Effector memory CD4-positive, alpha-beta T cell (primary cell): ENCODE results near the gene TRIP6.

Source experiments
- DNase-seq, 3 donors: peaks; one replicate each; pipeline ENCODE4 v3.0.0-alpha.2; 2020
- H3K27ac ChIP-seq: 2 replicates; pipeline ENCODE4 v1.7.0; 2013; ENCODE audit warnings: mild to moderate bottlenecking, low read length, moderate library complexity; ENCODE audit not compliant: insufficient read depth, poor library complexity, severe bottlenecking
- H3K27me3 ChIP-seq: replicated peaks from 2 replicates; pipeline ENCODE4 v1.7.0; 2013; ENCODE audit warnings: mild to moderate bottlenecking, low read length; ENCODE audit not compliant: insufficient read depth, control insufficient read depth, poor library complexity, severe bottlenecking
- H3K36me3 ChIP-seq: 2 replicates; pipeline ENCODE4 v1.7.0; 2013; ENCODE audit warnings: mild to moderate bottlenecking, low read length, moderate library complexity; ENCODE audit not compliant: control insufficient read depth, insufficient read depth
- H3K4me1 ChIP-seq: 2 replicates; pipeline ENCODE4 v1.7.0; 2013; ENCODE audit warnings: low read length, mild to moderate bottlenecking; ENCODE audit not compliant: control insufficient read depth, insufficient read depth, poor library complexity, severe bottlenecking
- H3K4me3 ChIP-seq: 2 replicates; pipeline ENCODE4 v1.7.0; 2013; ENCODE audit warnings: low read length, low read depth, mild to moderate bottlenecking; ENCODE audit not compliant: insufficient read depth, poor library complexity, severe bottlenecking
- H3K9me3 ChIP-seq: 2 replicates; pipeline ENCODE4 v1.7.0; 2013; ENCODE audit warnings: mild to moderate bottlenecking, low read length, moderate library complexity; ENCODE audit not compliant: control insufficient read depth

TRIP6 gene

DNA sequence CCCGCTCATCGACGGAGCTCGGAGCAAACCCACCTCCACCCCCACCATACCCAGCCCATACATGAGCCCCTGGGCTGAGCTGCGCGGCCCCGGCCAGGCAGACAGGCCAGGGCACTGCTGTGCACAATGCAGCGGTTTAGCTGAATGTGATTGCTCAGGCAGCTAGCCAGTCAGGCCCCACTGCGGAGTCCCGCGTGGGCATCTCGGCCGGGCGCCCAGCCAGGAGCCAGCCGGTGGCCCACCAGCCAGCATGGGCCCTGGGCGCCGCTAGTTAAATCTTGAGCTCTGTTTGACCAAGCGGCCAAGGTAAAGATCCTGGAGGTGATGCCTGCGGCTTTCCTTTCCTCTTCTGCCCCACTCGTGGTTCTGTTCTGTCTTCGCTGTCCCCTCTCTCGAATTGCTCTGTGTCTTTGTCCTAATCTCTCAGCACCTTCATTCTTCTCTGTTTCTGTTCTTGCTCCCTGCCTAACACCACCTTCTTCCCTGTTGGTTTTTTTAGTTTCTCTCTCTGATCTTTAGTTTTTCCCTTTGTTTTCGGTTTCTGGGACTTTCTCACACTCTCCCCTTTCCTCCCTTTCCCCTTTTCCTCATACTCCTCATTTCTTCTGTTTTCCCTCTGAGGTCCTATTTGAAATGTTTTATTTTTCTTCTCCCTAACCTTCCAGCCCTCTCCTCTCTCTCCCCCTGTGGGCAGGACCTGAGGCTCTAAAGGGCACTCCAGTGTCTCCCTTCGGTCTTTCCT lies 15.8 kb downstream of the TRIP6 start:
- Histone ChIP-seq H3K4me3 (no peak overlapping the region), H3K9me3 (no peaks in the 10 kb centered on the region), H3K27me3 (no peaks in the 10 kb centered on the region), H3K4me1 (peaks cover 10% of the 10 kb centered on the region), H3K36me3 (peaks cover 73% of the 10 kb centered on the region), H3K27ac (no peak overlapping the region)
- no peak for DNase-seq

- peaks cover 69% of the 10 kb centered on the region for H3K36me3 ChIP-seq
- H3K27ac ChIP-seq = peak overlapping the region; percentile 35
- no peaks in the 10 kb centered on the region for H3K9me3 ChIP-seq
- DNase-seq = peak; percentile 44 to 59 (median 46)
- H3K27me3 ChIP-seq = no peaks in the 10 kb centered on the region
- H3K4me1 ChIP-seq = peaks cover 24% of the 10 kb centered on the region
- no peak overlapping the region for H3K4me3 ChIP-seq
Measured at GRCh38 chr7:100884736-100885439, 17.7 kb downstream of the TRIP6 start.

- Histone ChIP-seq H3K4me3 (no peak overlapping the region), H3K27me3 (peaks cover under 1% of the 10 kb centered on the region), H3K4me1 (peaks cover 30% of the 10 kb centered on the region), H3K36me3 (peaks cover 67% of the 10 kb centered on the region), H3K27ac (peak overlapping the region; percentile 35), H3K9me3 (no peaks in the 10 kb centered on the region)
- DNase-seq = no peak
Measured at GRCh38 chr7:100885440-100886141, 18.4 kb downstream of the TRIP6 start.

DNA sequence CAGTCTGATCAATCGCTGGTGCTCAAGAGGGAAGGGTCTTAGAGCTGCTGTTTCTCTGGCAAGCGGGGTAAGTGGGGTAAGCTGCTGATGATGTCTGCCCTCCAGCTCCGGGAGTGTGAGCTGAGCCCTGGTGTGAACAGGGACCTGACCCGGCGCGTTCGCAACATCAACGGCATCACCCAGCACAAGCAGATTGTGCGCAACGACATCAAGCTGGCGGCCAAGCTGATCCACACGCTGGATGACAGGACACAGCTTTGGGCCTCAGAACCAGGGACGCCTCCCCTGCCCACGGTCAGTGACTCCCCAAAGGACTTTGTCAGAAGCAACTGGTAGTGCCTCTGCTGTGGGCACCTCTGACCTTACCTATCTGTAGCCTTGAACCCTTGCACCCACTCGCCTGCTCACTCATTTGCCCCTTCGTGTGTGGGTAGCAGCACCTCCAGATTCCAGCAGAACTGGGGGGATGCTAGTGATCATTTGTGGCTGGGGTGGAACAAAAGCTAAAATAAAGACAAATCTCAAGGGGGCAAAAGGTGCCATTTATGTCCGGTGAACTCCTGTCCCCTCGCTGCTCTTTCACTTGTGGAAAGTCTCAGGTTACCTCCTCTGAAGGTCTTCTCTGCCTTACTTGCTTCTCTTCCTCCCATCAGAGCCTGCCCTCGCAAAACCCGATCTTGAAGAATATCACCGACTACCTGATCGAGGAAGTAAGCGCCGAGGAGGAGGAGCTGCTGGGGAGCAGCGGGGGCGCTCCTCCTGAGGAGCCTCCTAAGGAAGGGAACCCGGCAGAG lies 19.2 kb downstream of the TRIP6 start:
- peaks cover 36% of the 10 kb centered on the region for H3K4me1 ChIP-seq
- H3K27ac ChIP-seq = no peak overlapping the region
- peaks cover 60% of the 10 kb centered on the region for H3K36me3 ChIP-seq
- no peak overlapping the region for H3K4me3 ChIP-seq
- no peak for DNase-seq
- no peaks in the 10 kb centered on the region for H3K9me3 ChIP-seq
- peaks cover 8% of the 10 kb centered on the region for H3K27me3 ChIP-seq

GRCh38 chr7:100886936-100887515 lies 19.8 kb downstream of the TRIP6 start:
- Histone ChIP-seq H3K4me3 (no peak overlapping the region), H3K4me1 (peaks cover 36% of the 10 kb centered on the region)

GRCh38 chr7:100887516-100888290 lies 20.5 kb downstream of the TRIP6 start:
- Histone ChIP-seq H3K27ac (peak overlapping the region; percentile 70), H3K4me3 (no peak overlapping the region), H3K4me1 (peaks cover 36% of the 10 kb centered on the region)

More at GRCh38 chr7:100886936-100887515, 19.8 kb downstream of the TRIP6 start:
- Histone ChIP-seq H3K27ac (peak overlapping the region; percentile 70), H3K9me3 (no peaks in the 10 kb centered on the region), H3K27me3 (peaks cover 8% of the 10 kb centered on the region), H3K36me3 (peaks cover 53% of the 10 kb centered on the region)
- DNase-seq = no peak

DNA sequence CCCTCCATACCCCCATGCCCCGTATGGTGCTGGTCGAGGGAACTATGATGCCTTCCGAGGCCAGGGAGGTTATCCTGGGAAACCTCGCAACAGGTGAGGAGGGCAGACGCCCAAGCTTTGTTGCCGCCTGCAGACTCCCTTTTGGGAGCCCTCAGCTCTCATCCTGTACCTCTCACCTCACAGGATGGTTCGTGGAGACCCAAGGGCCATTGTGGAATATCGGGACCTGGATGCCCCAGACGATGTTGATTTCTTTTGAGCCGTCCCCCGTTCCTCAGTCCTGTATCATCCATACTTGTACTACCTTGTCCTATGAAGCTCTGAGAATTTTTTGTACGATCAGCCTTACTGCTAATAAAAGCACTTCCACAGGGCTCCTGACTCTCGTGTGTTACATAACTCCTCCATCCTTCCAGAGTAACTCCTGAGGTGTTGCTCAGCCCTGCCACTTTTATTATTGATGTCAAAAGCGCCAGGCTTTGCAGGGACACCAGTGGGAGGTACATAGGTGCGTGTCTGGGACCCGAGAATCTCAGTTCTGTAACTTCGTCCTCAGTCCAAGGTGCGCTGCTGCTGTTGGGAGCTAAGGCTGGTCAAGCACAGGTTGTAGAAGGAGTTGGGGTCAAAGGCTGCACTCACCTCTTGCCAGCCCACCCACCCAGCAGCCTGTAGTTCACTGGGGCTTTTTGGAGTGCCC lies 21.3 kb downstream of the TRIP6 start:
- Histone ChIP-seq H3K27me3 (peaks cover 11% of the 10 kb centered on the region), H3K9me3 (no peaks in the 10 kb centered on the region), H3K4me3 (peak overlapping the region; percentile 60), H3K36me3 (peaks cover 39% of the 10 kb centered on the region), H3K27ac (peak overlapping the region; percentile 66), H3K4me1 (peaks cover 36% of the 10 kb centered on the region)
- DNase-seq = no peak

More at GRCh38 chr7:100887516-100888290, 20.5 kb downstream of the TRIP6 start:
- H3K9me3 ChIP-seq = no peaks in the 10 kb centered on the region
- peaks cover 46% of the 10 kb centered on the region for H3K36me3 ChIP-seq
- H3K27me3 ChIP-seq = peaks cover 11% of the 10 kb centered on the region
- DNase-seq = peak; percentile 36 to 54 (median 53)

DNA sequence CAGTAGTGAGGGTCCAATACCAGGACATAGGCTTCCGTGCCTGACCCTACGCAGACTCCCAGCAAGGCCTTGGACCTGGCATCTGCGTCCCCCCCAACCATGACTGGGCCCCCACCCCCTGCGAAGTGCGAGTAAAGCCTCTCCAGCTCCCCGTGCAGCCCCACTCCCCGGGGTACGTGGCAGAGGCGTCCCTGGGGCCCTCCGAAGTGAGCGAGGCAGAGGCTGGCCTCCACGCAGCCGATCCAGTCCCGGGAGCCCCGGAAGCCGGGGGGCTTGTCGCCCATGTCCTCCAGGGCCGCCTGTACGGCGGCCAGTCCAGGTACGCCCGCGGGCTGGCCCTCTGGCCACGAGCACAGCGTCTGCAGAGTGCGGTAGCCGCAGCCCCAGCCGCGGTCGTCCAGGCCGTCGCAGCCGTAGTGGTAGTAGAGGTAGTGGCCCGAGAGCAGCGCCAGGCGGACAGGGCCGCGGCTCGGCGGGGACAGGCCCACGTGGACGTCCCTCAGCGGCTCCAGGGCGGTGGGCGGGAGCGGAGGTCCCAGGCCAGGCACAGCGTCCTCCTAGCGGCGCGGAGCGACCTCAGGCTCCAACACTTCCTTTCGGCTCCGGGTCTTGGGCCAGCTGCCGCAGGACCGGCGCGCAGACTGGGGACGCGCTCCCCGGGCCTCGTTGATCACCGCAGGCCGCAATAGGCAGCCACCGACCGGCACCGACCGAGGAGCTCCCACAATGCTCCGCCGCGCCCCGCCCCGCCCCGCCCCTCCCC lies 22.0 kb downstream of the TRIP6 start, which contains the start of gene UFSP1:
TSS of gene UFSP1 (minus strand) at position 728 of the 763 bp plus-strand sequence. CDS start at position 284, 444 bp downstream.
- no peak for DNase-seq
- Histone ChIP-seq H3K27me3 (peaks cover 11% of the 10 kb centered on the region), H3K4me3 (peak within 1 kb of the TSS; percentile 66), H3K27ac (peak within 1 kb of the TSS; percentile 66), H3K36me3 (peaks cover 32% of the 10 kb centered on the region), H3K4me1 (peaks cover 36% of the 10 kb centered on the region), H3K9me3 (no peaks in the 10 kb centered on the region)
